Ramos (cell line): Measurements from ENCODE around the gene STXBP6.

Experiments used
- in situ Hi-C: fragments of 300-500 bp; cut with MboI; formaldehyde crosslinking; loops from one replicate; pipeline ENCODE4 v1.14.3; 2022; ENCODE audit warnings: low sequenced_read_pairs; ENCODE audit not compliant: unreplicated experiment

Gene STXBP6

DNA sequence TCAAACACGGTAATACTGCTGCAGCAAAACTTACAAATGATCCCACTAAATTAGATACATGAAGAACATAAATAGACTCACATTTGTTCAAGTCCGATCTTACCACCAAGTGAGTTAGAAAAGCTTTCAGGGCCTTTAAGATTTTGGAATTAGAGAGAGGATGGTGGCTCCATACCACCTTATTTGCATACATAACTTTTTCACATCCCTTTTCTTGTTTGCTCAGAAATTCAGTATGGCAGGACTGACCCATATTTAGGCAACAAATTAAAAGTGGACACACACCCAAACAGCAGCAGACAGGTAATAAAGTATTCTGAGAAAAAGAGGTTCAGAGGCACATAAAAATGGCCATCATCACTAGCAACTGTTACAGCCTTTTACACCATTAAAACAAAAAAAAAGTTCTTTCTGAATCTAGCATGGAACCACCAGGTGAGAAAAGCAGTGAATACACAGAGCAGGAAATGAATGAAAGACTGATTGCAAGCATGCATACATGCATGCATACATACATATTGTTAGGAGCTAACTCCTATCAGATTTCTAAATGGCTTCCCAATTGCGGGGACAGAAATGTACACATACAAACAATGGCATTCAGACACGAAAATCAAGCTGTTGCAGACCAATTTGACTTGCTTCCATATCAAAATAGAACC lies 23.3 kb downstream of the STXBP6 start:
- in situ Hi-C loops = no loop called here

DNA sequence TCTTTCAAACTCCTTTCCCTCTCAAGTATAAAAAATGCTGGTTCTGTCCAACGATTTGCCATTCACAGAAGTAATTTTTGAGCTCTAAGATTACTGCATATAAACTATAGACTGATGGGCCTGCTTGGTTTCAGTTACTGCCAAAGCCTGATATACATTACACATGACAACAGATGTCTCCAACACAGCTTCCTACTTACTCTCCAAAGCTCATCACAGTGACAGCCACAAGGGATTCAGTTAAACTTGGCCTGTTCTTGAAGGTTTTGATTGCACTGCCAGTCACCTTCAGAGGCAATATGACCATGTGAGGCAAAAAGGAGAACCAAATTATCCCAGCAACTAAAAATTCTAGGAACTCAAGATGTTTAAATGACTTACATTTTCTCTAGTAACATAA lies 30.1 kb downstream of the STXBP6 start:
- in situ Hi-C loops = no loop called here

DNA sequence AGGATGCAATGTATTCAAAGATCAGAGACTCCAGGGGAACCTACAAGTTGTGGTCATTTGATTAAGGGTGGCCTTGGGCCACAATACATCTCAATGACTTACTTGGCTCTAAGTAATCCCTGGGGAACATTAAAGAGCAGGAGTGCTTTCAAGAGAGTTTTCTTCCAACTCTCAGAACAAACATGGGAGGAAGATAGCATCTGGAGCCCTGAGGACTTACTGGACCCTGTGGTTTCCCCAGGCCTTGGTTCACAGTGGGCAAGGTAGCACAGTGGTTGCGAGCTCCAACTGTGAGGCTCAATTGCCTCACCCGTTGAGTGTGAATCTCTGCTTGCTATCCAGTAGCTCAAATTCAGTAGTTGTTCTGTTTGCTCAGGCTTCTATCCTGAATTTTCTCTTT lies 32.4 kb downstream of the STXBP6 start:
- in situ Hi-C loops = no loop called here

DNA sequence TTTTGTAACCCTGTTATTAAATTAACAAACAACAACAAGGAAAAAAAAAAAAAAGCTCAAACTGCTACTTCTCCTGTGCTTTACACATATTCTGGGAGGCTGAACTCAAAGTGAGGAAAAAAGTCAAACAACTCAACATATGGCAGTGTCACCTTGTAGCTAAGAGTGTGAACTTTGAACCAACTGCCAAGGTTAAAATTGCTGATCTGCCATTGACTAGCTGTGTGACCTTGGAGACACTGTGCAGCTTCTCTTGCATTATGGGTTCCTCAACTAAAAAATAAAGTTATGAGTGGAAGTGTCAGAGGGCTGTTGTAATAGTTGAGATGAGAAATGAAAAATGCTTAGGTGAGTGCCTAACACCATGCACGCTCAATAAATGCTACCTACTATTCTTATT lies 34.2 kb downstream of the STXBP6 start:
- in situ Hi-C loops = no loop called here

DNA sequence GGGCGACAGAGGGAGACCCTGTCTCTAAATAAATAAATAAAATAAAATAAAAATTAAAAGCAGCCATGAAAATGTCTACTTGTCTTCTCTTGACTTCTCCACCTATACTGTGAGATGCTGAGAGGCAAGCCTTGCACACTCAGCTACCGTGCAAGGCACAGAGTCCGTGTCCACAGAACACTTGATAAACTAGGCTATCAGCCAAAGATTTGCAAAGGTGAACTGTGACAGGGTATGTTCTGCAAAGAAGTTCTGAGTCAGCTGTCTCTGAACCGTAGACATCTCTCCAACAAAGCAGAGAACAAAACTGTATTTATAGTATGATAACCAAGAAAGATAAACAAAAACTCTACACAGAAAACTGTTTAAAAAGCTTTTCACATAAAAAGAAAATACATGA lies 35.5 kb downstream of the STXBP6 start:
- in situ Hi-C loops = no loop called here

DNA sequence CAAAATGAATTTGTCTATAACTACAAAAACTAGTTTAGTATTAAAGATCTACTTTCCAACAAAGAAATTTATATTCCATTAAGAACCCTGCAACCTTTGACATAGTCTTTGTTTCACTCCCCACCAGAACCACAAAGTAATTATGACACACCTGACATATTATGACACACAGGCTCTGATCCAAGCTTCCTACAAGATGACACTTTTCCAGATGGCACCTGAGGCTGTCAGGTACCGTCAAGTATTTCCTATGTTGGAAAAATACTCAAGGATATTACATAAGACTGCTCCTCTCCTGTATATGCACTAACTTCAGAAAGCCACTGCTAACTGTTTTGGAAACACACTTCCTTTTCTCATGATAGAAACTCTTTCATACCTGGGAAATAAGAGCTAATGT lies 38.9 kb downstream of the STXBP6 start:
- in situ Hi-C loops = no loop called here

DNA sequence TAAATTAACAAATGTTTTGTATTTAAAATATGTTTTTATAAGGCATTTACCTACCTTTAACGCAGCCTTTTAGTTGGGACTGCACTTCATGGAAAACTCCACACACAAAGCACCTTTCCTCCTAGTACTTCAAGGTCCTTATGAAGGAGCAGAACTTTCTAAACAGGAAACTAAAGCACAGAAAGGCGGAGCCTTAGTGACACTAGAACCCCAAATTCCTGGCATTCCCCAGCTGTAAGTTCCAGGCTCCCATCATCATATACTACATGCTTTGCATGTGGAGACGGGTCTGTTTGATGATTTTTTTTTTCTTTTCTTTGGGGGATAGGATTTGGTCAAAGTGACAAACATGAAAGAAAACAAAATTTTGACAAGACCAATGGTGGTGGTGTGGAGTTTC lies 39.5 kb downstream of the STXBP6 start:
- in situ Hi-C loops = no loop called here

DNA sequence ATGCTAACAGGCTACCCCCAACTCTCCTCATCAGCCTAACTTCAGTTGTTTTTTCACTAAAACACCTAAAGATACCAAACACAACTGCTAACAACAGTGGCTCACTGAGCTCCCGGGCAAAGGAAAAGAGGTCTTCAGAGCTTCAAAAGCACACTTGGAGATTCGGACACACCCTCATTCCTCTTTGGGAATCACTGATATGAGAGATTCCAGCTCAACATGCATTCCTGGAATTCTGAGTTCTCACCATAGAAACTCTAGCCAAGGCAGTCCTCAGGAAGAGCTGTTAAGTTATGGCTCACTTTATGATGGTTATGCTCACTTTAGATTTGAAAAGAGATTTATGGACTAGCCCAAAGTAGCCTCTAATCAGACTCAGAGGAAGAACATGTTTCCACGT lies 40.1 kb downstream of the STXBP6 start:
- in situ Hi-C loops = no loop called here

DNA sequence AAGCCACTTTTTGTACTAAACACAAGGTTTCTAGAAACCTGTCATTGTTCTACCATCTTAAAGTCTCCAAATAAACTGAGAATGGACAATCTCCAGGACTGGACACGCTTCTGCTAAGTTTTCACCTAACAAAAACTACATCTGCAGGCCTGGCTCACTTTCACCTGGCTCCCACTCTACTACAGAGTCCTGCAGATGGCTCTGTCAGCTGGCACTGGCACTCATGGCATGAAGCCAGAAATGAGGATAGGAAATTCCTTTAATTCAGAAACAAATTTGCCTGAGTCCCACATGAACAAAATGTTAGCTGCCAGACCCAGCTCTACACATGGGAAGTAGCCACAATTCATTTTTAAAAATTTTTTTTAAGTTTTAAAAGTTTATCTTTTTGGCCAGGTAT lies 42.1 kb downstream of the STXBP6 start:
- in situ Hi-C loops = no loop called here

DNA sequence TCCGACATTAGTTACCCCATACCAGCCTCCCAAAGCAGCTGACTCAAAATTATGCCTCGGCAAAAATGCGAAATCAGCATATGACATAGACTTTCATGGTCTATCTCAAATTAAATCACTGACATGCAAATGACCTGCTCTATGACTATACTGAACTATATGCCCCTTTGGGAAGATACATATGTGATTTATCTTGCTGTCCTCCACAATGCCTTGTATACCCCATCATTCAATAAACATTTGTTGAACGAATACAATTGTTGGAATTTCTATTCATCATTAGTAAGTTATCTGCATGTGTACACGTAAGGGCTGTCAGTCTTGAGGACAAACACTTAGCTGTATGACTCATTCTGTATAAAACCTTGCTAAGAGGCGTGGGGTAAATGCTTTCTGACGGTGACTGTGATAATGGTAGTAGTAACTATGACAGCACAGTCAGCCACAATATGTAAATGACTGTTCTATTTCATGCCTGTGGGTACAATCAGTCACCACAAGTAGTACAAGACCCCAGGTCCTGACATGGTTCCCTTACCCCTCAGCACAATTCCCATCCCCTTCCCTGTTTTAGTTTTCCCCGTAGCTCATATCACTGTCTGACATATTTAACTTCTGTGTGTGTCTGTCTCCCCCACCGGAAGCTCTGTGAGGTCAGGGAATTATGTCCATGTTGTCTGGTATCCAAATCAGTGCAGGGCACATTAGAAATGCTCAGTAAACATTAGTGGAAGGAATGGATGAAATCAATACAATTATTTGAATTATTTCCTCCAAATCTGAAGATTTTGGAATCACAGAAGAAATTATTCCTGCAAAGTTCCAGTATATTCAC lies 42.8 kb downstream of the STXBP6 start:
- in situ Hi-C loops = no loop called here

DNA sequence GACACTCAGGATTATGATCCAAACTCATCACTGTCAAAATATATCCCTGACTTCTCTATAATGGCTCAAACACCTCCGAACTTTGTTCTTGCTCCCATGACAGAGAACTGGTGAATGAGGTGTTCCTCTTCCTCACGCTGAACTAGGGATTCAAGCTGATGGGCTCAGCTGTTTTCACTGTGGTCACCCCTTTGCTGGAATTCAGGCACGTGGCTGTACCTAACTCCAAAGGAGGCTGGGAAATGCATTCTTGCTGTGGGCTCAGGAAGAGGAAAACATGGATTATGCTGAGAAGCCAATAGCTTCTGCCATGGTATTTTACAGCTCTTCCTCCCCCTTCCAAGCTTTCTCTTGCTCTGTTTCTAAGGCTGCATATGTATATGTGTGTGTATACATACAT lies 43.9 kb downstream of the STXBP6 start:
- in situ Hi-C loops = no loop called here

DNA sequence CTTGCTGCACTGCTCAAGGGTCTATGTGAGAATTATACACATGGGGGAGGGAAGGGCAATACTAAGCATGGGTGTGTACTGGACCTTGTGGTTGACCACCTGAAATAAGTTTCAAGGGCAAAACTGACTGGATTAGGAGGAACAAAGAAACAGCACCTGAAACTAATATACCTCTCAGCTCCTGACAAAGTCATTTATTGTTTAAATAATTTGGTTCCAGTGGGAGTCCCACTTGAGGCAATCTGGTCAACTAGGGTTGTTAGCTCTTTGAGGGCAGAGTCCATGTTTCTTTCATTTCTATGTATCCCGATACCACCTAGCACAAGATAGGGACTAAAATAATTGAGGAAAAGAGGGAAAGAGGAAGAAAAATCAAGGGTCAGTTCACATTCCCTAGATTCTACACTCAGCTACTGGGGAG lies 45.5 kb downstream of the STXBP6 start:
- in situ Hi-C loops = no loop called here

DNA sequence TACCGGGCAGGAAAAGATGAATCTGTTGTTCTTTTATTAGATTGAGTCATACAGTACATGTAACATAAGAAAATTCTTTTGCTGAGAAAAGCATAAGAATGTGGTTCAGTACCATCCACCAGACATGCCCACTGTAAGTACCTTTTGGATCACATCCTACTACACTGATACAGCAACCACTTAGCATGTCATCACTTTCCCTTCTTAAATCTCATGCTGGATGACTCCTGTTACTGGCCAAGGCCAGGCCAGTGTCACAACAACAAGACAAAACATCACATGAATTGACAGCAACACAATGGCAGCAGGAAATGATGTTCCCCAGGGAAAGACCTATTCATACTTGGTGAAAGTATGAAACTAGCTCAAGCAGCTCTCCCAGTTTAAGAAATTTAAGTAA lies 46.4 kb downstream of the STXBP6 start:
- in situ Hi-C loops = no loop called here

DNA sequence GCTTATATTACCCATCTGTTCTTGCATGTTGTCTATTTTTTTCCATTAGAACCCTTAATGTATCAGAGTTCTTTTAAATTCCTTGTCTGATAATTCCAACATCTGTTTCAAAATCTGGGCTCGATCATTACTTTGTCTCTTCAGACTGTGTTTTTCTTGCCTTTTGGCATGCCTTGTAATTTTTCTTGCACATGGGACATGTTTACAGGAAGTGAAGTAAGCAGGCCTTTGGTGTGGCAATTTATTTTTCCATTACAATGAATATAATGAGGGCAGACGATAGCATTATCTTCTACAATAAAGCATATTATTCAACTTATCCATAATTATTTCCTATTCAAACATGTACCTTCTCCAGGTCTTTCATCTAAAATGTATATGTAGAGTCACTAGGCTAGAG lies 48.3 kb downstream of the STXBP6 start:
- in situ Hi-C loops = no loop called here

DNA sequence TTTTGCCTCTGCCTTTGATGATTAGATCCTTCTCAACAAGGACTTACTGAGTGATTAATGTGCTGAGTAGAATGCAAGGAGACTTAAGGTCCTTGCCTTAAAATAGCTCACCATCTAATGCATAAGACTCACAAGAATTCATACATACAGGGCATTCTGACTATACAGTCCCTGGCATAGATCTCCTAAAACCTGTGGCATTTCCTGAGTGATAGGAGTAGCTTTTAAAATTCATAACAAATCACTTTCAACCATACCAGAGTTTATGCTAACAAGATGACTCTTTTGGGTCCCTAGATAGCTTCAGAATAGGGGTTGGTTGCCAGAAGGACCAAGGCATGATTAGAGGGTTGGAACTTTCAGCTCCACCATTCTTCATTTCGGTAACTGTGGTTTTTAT lies 48.8 kb downstream of the STXBP6 start:
- in situ Hi-C loops = no loop called here

DNA sequence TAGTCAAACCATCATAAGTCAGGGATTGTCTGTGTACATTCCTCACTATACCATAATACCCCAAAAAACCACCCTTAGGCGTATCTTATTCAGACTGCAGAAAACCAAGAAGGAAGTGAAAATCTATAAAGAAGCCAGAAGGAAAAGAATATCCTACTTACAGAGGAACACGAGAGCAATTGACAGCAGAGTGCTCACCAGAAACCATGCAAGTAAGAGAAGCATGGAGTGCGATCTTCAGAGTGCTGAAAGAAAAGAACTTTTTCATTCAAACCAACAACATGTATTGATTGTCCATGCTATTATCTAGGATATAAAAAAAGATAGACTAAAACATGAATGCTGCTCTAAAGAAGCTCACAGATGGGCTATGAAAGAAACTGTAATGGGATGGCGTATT lies 50.8 kb downstream of the STXBP6 start:
- in situ Hi-C loops = no loop called here

DNA sequence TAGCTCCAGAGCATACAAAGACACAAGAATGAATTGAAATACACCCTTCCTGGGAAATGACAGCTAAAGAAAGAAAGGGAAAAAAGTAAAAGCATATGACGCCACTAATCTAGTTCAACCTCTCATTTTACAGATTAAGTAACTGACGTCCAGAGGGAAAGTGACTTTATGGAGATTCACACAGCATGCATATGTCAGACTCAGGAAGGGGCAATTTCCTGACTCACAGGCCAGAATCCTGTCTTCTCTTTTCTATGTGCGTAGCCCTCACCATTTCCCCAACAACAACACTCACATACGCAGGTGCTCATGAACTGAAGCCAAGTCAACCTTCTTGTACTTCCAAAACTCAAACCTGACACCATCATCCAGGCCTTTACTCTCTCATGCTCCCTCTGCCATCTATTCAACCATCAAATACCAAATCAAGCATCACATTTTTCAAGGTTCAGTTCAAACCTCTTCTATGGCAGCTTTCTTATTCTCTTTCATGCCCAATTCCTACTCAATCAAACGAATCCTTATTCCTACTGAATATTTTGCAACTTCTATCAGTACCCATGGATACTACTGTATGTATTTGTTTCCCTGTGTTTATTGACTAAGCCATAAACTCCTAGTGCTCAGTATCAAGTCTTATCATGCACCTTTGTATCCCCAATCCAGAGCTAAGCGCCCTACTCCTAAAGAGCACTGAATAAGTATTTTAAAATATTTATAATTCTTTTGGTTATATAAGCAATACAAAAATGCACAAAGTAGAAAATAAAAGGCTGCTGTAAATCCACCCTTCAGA lies 52.8 kb downstream of the STXBP6 start:
- in situ Hi-C loops = no loop called here

DNA sequence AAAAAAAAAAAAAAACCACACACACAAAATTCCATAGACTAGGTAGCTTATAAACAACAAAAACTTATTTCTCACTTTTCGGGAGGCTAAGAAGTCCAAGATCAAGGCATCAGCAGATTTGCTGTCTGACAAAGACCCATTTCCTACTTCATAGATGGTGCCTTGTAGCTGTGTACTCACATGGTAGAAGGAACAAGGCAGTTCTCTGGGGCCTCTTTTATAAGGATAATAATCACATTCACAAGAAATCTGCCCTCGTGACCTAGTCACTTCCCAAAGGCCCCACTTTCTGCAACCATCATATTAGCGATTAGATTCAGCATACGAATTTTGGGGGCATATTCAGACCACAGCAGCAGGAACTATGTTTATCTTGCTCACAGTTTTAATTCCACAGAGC lies 54.9 kb downstream of the STXBP6 start:
- in situ Hi-C loops = no loop called here

DNA sequence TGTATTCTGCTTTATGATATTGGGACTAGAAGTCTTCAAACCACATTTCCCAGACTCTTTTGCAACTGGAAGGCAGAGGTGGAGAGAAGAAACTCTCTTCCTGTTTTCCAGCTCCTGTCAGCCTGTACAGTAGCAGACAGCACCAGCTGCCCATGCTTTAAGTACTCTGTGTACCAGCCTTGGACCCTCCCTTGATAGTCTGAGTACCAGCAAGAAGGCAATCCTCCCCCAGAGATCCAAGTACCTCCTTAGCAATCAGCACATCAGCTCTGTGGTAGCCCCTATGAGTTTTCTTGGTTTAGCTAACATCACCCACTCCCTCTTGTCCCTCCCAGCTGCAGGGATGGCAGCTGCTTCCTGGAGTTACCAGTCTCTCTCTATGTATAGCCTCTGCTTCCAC lies 56.3 kb downstream of the STXBP6 start:
- in situ Hi-C loops = no loop called here

DNA sequence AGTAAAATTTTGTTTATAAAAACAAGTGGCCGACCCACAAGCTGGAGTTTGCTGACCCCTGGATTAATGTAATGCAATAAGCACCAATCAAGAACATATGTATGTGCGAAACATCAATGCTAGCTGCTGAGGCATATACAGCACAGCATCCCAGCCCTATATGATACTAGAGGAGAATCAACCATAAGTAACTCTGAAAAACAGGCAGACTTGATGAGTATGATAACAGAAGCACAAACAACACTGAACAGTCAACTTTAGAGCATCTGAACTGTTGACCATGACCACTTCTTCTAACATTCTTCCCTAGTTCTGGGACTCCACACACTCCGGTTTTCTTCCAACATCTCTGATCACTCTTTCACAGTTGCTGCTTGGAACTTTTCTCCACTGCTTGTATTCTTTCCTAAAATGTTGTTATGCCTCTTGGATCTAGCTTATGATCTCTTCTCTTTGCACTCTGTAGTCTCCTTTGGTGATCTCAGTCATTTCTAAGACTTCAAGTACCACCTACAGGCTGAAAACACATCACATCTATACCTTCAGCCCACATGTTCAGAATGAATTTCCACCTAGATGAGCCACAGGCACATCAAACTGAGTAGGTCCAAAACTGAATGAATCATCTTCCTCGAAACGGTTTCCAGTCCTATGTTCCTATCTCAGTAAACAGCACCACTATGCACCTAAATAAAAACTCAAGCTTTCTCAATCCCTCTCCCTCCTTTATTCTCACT lies 57.2 kb downstream of the STXBP6 start:
- in situ Hi-C loops = no loop called here

DNA sequence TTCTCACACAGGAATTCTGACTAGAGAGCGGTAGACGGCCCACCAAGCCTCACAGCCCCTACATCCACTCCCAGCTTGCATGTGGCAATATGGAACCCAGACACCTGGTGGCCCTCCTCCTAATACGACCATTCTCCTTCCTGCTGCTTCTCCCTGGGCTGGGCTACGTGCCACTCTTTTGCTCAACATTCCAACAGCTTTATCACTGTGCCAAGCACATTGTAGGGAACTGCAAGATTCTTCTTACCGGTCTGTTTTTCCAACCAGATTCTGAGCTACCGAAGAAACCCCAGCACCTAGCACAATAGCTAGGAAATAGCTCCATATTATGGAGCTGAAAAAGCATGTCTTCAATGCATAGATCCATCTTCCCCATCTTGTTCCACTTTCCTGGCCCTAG lies 58.1 kb downstream of the STXBP6 start:
- in situ Hi-C loops = no loop called here
